Loucy (cell line): ENCODE data around the gene CACNA2D3.

Source experiments
- EZH2phosphoT487 ChIP-seq: fragments of 200-600 bp; IDR thresholded peaks from 2 replicates; pipeline ENCODE4 v1.6.1; 2018; ENCODE audit warnings: antibody characterized with exemption, mild to moderate bottlenecking, moderate library complexity, borderline replicate concordance
- TF ChIP-seq, protein P1 (sequence below): fragments of 200-600 bp; sonication (generic); conservative IDR thresholded peaks from 2 replicates; pipeline ENCODE4 v1.5.1; 2014; ENCODE audit warnings: mild to moderate bottlenecking, antibody characterized with exemption, low read length

DNA sequence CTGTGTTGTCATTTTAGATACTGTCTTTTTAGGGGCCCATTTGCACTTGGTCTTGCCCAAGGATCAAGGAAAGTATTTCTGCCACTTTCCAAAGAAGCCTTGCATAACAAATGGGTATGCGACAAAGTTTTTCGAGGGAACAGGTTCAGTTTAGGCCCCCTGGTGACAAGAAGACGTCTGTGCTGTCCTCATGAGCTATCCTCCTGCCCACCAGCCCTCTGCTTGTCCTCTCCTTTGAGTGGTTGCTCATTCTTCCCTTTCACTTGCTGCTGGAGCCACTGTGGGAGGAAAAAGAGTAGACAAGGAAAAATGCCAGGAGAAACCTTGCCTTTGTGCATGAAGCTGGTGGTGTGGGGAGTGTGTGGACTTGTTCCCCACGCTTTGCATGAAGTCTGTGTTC, 171.9 kb downstream of the CACNA2D3 start:
- TF ChIP-seq, protein P1, sequence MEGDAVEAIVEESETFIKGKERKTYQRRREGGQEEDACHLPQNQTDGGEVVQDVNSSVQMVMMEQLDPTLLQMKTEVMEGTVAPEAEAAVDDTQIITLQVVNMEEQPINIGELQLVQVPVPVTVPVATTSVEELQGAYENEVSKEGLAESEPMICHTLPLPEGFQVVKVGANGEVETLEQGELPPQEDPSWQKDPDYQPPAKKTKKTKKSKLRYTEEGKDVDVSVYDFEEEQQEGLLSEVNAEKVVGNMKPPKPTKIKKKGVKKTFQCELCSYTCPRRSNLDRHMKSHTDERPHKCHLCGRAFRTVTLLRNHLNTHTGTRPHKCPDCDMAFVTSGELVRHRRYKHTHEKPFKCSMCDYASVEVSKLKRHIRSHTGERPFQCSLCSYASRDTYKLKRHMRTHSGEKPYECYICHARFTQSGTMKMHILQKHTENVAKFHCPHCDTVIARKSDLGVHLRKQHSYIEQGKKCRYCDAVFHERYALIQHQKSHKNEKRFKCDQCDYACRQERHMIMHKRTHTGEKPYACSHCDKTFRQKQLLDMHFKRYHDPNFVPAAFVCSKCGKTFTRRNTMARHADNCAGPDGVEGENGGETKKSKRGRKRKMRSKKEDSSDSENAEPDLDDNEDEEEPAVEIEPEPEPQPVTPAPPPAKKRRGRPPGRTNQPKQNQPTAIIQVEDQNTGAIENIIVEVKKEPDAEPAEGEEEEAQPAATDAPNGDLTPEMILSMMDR, result peak; percentile 52
- no peak for TF ChIP-seq EZH2phosphoT487
